ENCODE data around the gene GSTO2. TPM values are rescaled to one million over a fixed set of nuclear protein-coding genes. Genes with fewer than 3 reads are reported as not detected.
A peak's percentile ranks its signal among the peaks of the same experiment; 100 is the strongest.

Gene GSTO2
- total and polyA plus RNA-seq, 2 experiments from 2014 or later: 30.7 to 49.8 TPM

DNA sequence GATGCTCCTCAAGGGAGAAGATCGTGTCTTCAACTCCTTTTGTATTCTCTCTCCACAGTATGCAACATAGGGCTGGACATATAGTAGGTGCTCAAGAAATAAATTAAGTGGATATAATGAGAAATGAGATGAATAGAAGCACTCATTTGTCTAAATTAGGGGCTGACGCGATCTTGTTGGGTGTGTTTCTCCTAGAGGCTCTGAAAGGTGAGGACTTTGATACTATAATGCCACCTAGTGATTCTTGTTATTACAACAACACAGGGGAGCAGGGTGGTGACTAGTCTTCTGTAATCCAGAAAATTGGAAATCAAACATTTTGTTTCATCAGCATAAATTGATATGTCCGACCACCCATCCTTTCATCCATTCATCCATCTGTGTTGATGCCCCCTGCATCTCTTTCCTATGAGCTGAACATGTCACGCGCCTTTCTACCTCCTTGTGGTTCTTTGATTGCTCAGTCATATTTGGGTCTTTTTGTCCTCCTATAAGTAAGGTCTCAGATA, 81.2 kb downstream of the GSTO2 start:
- no peaks in the 10 kb centered on the region for H3K36me3 Mint-ChIP-seq (ENCODE audit: low read depth)
- TF ChIP-seq ZNF331 (CRISPR knock-in tag; IDR thresholded peaks at IDR 0.05; ENCODE audit: low read depth) (no peak), CTCF (conservative IDR thresholded peaks at IDR 0.05; ENCODE audit: low read depth in 2 of 2) (peak; percentile 75 to 83)
- Histone ChIP-seq H3K4me2 (peak overlapping the region; percentile 58), H3K36me3 (ENCODE audit: insufficient read depth) (no peaks in the 10 kb centered on the region), H3K79me2 (replicated peaks; ENCODE audit: insufficient read depth) (no peaks in the 10 kb centered on the region), H3K4me3 (no peak overlapping the region), H4K20me1 (replicated peaks; ENCODE audit: insufficient read depth) (no peaks in the 10 kb centered on the region; the same call in 1 of the 2 replicates), H3K27ac (ENCODE audit: low read depth) (peak overlapping the region; percentile 68; the same call in 1 of the 2 replicates), H3K27me3 (ENCODE audit: insufficient read depth) (peaks cover 19% of the 10 kb centered on the region), H2AFZ (no peak overlapping the region), H3K9me2 (ENCODE audit: insufficient read depth) (no peaks in the 10 kb centered on the region), H3K4me1 (ENCODE audit: insufficient read depth) (peaks cover 12% of the 10 kb centered on the region; the same call in 1 of the 2 replicates), H3F3A (replicated peaks; ENCODE audit: low read depth) (no peaks in the 10 kb centered on the region)
- no peaks in the 10 kb centered on the region for H3K27me3 Mint-ChIP-seq (ENCODE audit: insufficient read depth, low read depth, poor library complexity)
- H3K27ac Mint-ChIP-seq: no peak overlapping the region
- DNase-seq (ENCODE audit: low spot score): peak; percentile 81
- H3K9me3 Mint-ChIP-seq: no peaks in the 10 kb centered on the region
- peaks cover 6% of the 10 kb centered on the region; the same call in 2 of the 3 replicates for H3K4me1 Mint-ChIP-seq
- H3K4me3 Mint-ChIP-seq: no peak overlapping the region
- peak; percentile 63 for ATAC-seq

DNA sequence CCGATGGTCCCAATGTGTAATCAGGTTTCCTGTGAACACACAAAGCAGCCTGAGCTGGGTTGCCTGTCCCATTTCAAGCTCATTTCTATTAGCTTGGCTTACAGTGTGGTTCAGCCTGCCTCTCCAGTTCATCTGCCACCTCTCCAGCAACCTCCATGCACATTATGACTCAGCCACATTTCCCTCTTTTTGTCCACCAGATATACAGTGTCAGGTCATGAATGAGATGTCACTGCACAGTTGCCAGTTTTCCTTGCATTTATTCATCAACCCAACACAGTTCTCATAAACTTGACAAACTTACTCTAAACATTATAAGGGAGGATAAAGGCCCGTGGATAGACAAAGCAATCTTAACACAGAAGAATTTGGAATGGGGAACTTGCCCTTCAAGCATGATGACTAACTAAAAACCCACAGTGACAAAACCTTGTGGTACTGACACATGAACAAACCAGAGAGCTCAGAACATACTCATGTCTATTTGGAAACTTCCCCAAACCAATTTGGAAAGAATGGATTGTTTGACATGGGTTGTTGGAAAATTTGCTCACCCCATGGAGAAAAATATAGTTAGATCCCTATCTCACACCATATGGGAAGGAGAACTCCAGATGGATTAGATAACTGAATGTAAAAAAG, 82.2 kb downstream of the GSTO2 start:
- no peaks in the 10 kb centered on the region for H3K27me3 Mint-ChIP-seq (ENCODE audit: insufficient read depth, low read depth, poor library complexity)
- no peaks in the 10 kb centered on the region for H3K9me2 ChIP-seq (ENCODE audit: insufficient read depth)
- H3K36me3 Mint-ChIP-seq (ENCODE audit: low read depth): no peaks in the 10 kb centered on the region
- ATAC-seq (no peak), DNase-seq (ENCODE audit: low spot score) (no peak)
- H2AFZ ChIP-seq: no peak overlapping the region
- H3K27ac ChIP-seq (ENCODE audit: low read depth): no peak overlapping the region
- H3K4me1 Mint-ChIP-seq: peaks cover 6% of the 10 kb centered on the region; the same call in 2 of the 3 replicates
- no peaks in the 10 kb centered on the region for H3K79me2 ChIP-seq (replicated peaks; ENCODE audit: insufficient read depth)
- peaks cover 27% of the 10 kb centered on the region for H3K27me3 ChIP-seq (ENCODE audit: insufficient read depth)
- no peaks in the 10 kb centered on the region; the same call in 1 of the 2 replicates for H4K20me1 ChIP-seq (replicated peaks; ENCODE audit: insufficient read depth)
- peaks cover 12% of the 10 kb centered on the region; the same call in 1 of the 2 replicates for H3K4me1 ChIP-seq (ENCODE audit: insufficient read depth)
- H3K36me3 ChIP-seq (ENCODE audit: insufficient read depth): no peaks in the 10 kb centered on the region
- no peaks in the 10 kb centered on the region for H3F3A ChIP-seq (replicated peaks; ENCODE audit: low read depth)
- no peak overlapping the region for H3K4me3 ChIP-seq
- H3K9me3 Mint-ChIP-seq: no peaks in the 10 kb centered on the region
- H3K4me3 Mint-ChIP-seq: no peak overlapping the region
- no peak overlapping the region for H3K4me2 ChIP-seq
- H3K27ac Mint-ChIP-seq: no peak overlapping the region
- TF ChIP-seq REST (IDR thresholded peaks at IDR 0.05; ENCODE audit: unreplicated experiment): no peak
- TF ChIP-seq JUNB (IDR thresholded peaks at IDR 0.05; ENCODE audit: unreplicated experiment): no peak
- no peak for TF ChIP-seq ZNF331 (CRISPR knock-in tag; IDR thresholded peaks at IDR 0.05; ENCODE audit: low read depth)
- no peak for TF ChIP-seq NANOG (IDR thresholded peaks at IDR 0.05; ENCODE audit: borderline replicate concordance)
- no peak for TF ChIP-seq CTCF (conservative IDR thresholded peaks at IDR 0.05; ENCODE audit: low read depth in 2 of 2)
- TF ChIP-seq ZNF114 (CRISPR knock-in tag; IDR thresholded peaks at IDR 0.05): no peak
- TF ChIP-seq STAT1 (IDR thresholded peaks at IDR 0.05; ENCODE audit: unreplicated experiment): no peak
- TF ChIP-seq ETS1 (IDR thresholded peaks at IDR 0.05): no peak
- TF ChIP-seq EZH2phosphoT487 (IDR thresholded peaks at IDR 0.05; ENCODE audit: unreplicated experiment): no peak
- TF ChIP-seq POLR2AphosphoS5 (IDR thresholded peaks at IDR 0.05; ENCODE audit: low read depth): no peak
